Esophagus squamous epithelium (tissue), 5 donors: ENCODE data around the gene TSPEAR. TPM values are rescaled to one million over a fixed set of nuclear protein-coding genes. Genes with fewer than 3 reads are reported as not detected.
"Not testable (repeated sequence)": the region's sequence is repeated elsewhere in the genome, so short reads cannot be mapped to it uniquely, and the experiment has no call there.

Source experiments
- DNase-seq: peaks from one replicate; lab custom pipeline; 2025; lab: John Stamatoyannopoulos, UW
- H3K27ac ChIP-seq, 4 donors: fragments of 200-600 bp; sonication (generic); one replicate each; pipeline ENCODE4 v1.5.1; 2016 to 2019; ENCODE audit warnings: mild to moderate bottlenecking in 1 of 4
- H3K27me3 ChIP-seq, 4 donors: fragments of 200-600 bp; sonication (generic); 1 replicate in 3 of 4; 2 replicates in 1 of 4; pipeline versions ENCODE4 v1.5.1 to v1.6.0; 2017 to 2021; ENCODE audit warnings: antibody characterized with exemption in 1 of 4
- H3K36me3 ChIP-seq, 3 donors: fragments of 200-600 bp; sonication (generic); one replicate each; pipeline ENCODE4 v1.5.1; 2016 to 2019
- H3K4me1 ChIP-seq, 3 donors: fragments of 200-600 bp; sonication (generic); one replicate each; pipeline ENCODE4 v1.5.1; 2017 to 2019
- H3K4me3 ChIP-seq, 4 donors: fragments of 200-600 bp; sonication (generic); 1 replicate in 3 of 4; 2 replicates in 1 of 4; pipeline ENCODE4 v1.5.1; 2016 to 2019; ENCODE audit warnings: mild to moderate bottlenecking in 2 of 4, moderate library complexity in 1 of 4
- H3K9me3 ChIP-seq, 3 donors: fragments of 200-600 bp; sonication (generic); one replicate each; pipeline ENCODE4 v1.5.1; 2016 to 2019
- POLR2A ChIP-seq, 4 donors: fragments of 450-650 bp; IDR thresholded peaks; one replicate each; pipeline ENCODE4 v1.6.1; 2017; ENCODE audit warnings: antibody characterized with exemption in 4 of 4, mild to moderate bottlenecking in 4 of 4, moderate library complexity in 3 of 4
- WGBS, 2 donors: methylation state at CpG; one replicate each; pipeline ENCODE4 v1.1.5; 2018; 5-methylcytosine and 5-hydroxymethylcytosine counted together
- intact Hi-C: fragments of 100-400 bp; cut with DNase I; formaldehyde crosslinking; loops from one replicate; pipeline ENCODE4 v1.15.0; 2022
- total RNA-seq, 4 donors: library from RNA; depleted of rRNA; stranded (reverse); fragments of >200 nt; gene quantifications; one replicate each; pipeline ENCODE4 v1.1.0, GENCODE V29; 2016
- TF ChIP-seq, protein P1 (sequence below), 6 experiments: fragments of 450-650 bp in 4 of 6; fragments of 200-600 bp in 2 of 6; sonication (generic) in 2 of 6; IDR thresholded peaks; one replicate each; pipeline ENCODE4 v1.5.1; 2016 to 2019; ENCODE audit warnings: antibody characterized with exemption in 6 of 6, mild to moderate bottlenecking in 4 of 6, moderate library complexity in 4 of 6
- donor health status: DM: yes; HTN: yes; CAD: no.

The TSPEAR gene
- total RNA-seq, 4 donors from 2014 or later = not detected

DNA sequence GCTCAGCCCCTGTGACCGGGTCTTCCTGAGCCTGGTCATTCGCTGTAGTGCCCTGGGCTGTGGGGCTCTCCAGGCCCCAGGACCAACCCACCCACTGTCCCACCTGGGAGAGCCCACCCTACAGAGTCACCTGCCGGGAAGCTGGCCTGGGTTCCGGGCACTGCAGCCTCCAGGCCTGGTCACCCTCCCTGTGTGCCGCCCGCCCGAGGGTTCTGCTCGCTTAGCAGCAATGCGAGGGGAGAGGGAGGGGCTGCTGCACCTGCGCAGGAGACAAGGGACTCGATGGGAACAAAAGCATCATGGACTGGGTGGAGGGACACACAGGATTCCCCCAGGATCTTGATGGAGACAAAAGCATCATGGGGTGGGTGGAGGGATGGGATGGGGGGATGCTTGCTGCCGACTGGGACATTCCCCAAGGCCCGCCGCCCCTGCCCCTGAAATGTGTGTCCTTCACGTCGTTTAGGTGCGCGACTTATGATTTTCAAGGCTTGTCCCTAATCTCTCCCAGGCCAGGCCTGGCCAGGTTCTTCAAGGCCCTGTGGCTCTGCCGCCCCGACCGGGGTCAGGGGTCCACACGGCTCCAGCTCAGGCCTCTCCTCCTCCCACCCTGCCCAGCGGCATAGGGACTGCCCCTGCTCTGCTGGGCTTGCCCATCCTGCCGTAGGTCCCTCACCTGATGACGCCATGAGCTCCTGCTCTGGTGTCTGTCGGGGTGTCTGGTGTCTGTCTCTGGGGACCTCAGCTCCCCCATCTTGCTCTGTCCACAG lies 97.8 kb downstream of the TSPEAR start:
- H3K36me3 ChIP-seq = no peaks in the 10 kb centered on the region
- H3K4me3 ChIP-seq = no peak overlapping the region
- H3K9me3 ChIP-seq = peaks cover 0 to 21% (median 0%) of the 10 kb centered on the region in 3 donors
- peaks cover 0 to 65% (median 0%) of the 10 kb centered on the region in 4 donors for H3K27me3 ChIP-seq
- no peak for TF ChIP-seq POLR2A (IDR thresholded peaks at IDR 0.05)
- TF ChIP-seq, protein P1, sequence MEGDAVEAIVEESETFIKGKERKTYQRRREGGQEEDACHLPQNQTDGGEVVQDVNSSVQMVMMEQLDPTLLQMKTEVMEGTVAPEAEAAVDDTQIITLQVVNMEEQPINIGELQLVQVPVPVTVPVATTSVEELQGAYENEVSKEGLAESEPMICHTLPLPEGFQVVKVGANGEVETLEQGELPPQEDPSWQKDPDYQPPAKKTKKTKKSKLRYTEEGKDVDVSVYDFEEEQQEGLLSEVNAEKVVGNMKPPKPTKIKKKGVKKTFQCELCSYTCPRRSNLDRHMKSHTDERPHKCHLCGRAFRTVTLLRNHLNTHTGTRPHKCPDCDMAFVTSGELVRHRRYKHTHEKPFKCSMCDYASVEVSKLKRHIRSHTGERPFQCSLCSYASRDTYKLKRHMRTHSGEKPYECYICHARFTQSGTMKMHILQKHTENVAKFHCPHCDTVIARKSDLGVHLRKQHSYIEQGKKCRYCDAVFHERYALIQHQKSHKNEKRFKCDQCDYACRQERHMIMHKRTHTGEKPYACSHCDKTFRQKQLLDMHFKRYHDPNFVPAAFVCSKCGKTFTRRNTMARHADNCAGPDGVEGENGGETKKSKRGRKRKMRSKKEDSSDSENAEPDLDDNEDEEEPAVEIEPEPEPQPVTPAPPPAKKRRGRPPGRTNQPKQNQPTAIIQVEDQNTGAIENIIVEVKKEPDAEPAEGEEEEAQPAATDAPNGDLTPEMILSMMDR (IDR thresholded peaks at IDR 0.05) = no peak
- intact Hi-C loops = no loop called here
- H3K4me1 ChIP-seq = no peaks in the 10 kb centered on the region
- H3K27ac ChIP-seq = no peak overlapping the region
- no peak for DNase-seq
- 85% methylated on average over 8 of the region's 26 CpGs; no CpG with 5 or more reads in 1 of the 2 donors for WGBS, 2 donors

DNA sequence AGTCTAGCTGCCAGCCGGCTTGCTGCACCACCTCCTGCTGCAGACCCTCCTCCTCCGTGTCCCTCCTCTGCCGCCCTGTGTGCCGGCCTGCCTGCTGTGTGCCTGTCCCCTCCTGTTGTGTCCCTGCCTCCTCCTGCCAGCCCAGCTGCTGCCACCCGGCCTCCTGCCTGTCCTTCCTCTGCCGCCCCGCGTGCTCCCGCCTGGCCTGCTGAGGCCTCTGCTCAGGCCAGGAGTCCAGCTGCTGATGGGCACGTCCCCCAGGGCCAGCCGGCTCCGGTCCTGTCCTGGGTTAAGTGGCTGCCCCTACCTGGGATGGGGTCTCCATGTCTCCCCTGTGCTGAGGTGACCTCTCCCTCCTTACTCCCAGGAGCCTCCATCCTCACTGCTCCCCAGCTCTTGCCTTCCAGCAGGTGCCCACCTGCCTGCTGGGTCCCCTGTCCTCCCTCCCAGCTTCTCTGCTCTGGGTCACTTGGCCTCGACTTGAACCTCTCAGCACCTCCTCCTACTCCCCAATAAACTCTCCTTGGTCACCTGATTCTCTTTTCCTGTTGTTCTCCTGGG lies 98.6 kb downstream of the TSPEAR start:
- no peak for DNase-seq
- Histone ChIP-seq H3K9me3 (peaks cover 0 to 21% (median 0%) of the 10 kb centered on the region in 3 donors), H3K27ac (no peak overlapping the region), H3K4me3 (no peak overlapping the region), H3K36me3 (no peaks in the 10 kb centered on the region), H3K27me3 (peaks cover 0 to 60% (median 0%) of the 10 kb centered on the region in 4 donors), H3K4me1 (no peaks in the 10 kb centered on the region)
- no peak for TF ChIP-seq POLR2A (IDR thresholded peaks at IDR 0.05)
- TF ChIP-seq, protein P1 (IDR thresholded peaks at IDR 0.05) = no peak
- WGBS, 2 donors = 15 to 91% methylated on average over 1 to 6 of the region's 13 CpGs
- intact Hi-C loops = no loop called here

DNA sequence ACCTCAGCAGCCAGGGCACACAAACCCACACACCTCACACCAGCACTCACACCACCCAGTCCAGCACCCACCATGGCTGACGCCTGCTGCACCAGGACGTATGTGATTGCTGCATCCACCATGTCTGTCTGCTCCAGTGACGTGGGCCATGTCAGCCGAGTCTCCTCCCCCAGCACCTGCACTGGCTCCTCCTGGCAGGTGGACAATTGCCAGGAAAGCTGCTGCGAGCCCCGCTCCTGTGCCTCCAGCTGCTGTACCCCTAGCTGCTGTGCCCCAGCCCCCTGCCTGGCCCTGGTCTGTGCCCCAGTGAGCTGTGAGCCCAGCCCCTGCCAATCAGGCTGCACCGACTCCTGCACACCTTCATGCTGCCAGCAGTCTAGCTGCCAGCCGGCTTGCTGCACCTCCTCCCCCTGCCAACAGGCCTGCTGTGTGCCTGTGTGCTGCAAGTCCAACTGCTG lies 99.3 kb downstream of the TSPEAR start, which contains the start of gene KRTAP10-8:
Gene KRTAP10-8, plus strand, starts transcription at position 51 of the 458 bp plus-strand sequence. Its CDS starts 22 bp downstream, at position 73.
- 80% methylated on average over 4 of the region's 8 CpGs; no CpG with 5 or more reads in 1 of the 2 donors for WGBS, 2 donors
- intact Hi-C loops = no loop called here
- TF ChIP-seq, protein P1 (IDR thresholded peaks at IDR 0.05) = no peak
- no peak for TF ChIP-seq POLR2A (IDR thresholded peaks at IDR 0.05)

DNA sequence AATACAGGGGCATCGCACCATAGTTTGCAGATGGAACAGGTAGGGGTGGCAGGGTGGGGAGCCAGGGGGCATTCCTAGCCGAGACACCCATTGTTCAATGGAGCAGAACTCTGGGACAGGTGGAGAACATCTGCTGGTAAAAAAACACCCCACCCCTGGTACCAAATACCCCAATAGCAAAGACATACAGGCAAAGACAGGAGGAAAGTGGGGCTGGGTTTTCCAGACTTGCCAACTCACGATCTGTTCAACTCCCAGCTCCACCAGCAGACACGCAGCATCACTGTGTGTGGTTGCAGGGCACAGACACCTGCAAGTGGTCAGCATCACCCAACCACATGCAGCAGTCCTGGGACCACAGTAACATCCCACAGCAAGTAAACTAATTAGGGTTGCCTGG lies 99.8 kb downstream of the TSPEAR start:
- peaks cover 0 to 57% (median 0%) of the 10 kb centered on the region in 4 donors for H3K27me3 ChIP-seq
- H3K36me3 ChIP-seq = no peaks in the 10 kb centered on the region
- no peak overlapping the region for H3K27ac ChIP-seq
- no peaks in the 10 kb centered on the region for H3K4me1 ChIP-seq
- DNase-seq = no peak
- 65 to 72% methylated on average over 2 to 3 of the region's 4 CpGs for WGBS, 2 donors
- TF ChIP-seq, protein P1 (IDR thresholded peaks at IDR 0.05) = no peak
- no peak for TF ChIP-seq POLR2A (IDR thresholded peaks at IDR 0.05)
- intact Hi-C loops = no loop called here
- peaks cover 0 to 21% (median 0%) of the 10 kb centered on the region in 3 donors for H3K9me3 ChIP-seq
- no peak overlapping the region for H3K4me3 ChIP-seq

More for the DNA sequence above, 99.3 kb downstream of the TSPEAR start, which contains the start of gene KRTAP10-8:
- no peak within 1 kb of the TSS for H3K4me3 ChIP-seq
- DNase-seq = no peak
- peaks cover 0 to 58% (median 0%) of the 10 kb centered on the region in 4 donors for H3K27me3 ChIP-seq
- peaks cover 0 to 21% (median 0%) of the 10 kb centered on the region in 3 donors for H3K9me3 ChIP-seq
- H3K4me1 ChIP-seq = no peaks in the 10 kb centered on the region
- no peak within 1 kb of the TSS for H3K27ac ChIP-seq
- H3K36me3 ChIP-seq = no peaks in the 10 kb centered on the region

DNA sequence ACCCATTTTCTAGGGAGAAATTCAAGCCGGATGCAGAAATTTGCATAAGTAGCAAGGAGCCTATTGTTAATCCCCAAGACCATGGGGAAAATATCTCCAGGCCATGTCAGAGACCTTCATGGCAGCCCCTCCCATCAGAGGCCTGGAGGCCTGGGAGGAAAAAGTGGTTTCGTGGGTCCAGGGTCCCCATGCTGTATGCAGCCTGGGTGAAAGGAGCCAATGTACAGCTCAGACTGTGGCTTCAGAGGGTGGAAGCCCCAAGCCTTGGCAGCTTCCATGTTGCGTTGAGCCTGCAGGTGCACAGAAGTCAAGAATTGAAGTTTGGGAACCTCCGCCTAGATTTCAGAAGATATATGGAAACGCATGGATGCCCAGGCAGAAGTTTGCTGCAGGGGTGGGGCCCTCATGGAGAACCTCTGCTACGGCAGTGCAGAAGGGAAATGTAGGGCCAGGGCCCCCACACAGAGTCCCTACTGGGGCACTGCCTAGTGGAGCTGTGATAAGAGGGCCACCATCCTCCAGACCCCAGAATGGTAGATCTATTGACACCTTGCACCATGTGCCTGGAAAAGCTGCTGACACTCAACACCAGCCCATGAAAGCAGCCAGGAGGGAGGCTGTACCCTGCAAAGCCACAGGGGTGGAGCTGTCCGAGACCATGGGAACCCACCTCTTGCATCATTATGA lies 101.1 kb downstream of the TSPEAR start:
- peaks cover 0 to 21% (median 0%) of the 10 kb centered on the region in 3 donors for H3K9me3 ChIP-seq
- intact Hi-C loops, H3K27ac ChIP-seq, DNase-seq, H3K4me1 ChIP-seq, H3K36me3 ChIP-seq, H3K4me3 ChIP-seq: not testable (repeated sequence)
- H3K27me3 ChIP-seq = peaks cover 0 to 51% (median 0%) of the 10 kb centered on the region in 4 donors
- 83 to 94% methylated on average over 3 to 5 of the region's 7 CpGs for WGBS, 2 donors
